Caki2 (cell line): ENCODE measurements around the gene CELSR1. TPM values are rescaled to one million over a fixed set of nuclear protein-coding genes. Genes with fewer than 3 reads are reported as not detected.
"Not testable (repeated sequence)": the region's sequence is repeated elsewhere in the genome, so short reads cannot be mapped to it uniquely, and the experiment has no call there.

Experiments
- DNase-seq: peaks from one replicate; pipeline ENCODE4 v3.0.0-alpha.2; 2015; ENCODE audit warnings: low read depth
- in situ Hi-C: cut with HindIII; loops from 2 replicates; pipeline ENCODE4 v1.10.0; 2016; ENCODE audit warnings: low sequenced_read_pairs, low pct_unique_long_range_greater_than_20kb, mixed read lengths
- total RNA-seq: library from RNA; depleted of rRNA; stranded (reverse); fragments of >200 nt; shearing (Covaris generic); gene quantifications from 2 replicates; pipeline ENCODE4 v1.2.3, GENCODE V29; 2014; ENCODE audit warnings: low replicate concordance; rRNA removed

CELSR1 gene
- total RNA-seq, 1 experiment from 2014 or later, result 98.7 TPM

- in situ Hi-C loops, result no loop called here
Measured at GRCh38 chr22:46327691-46328465, 209.5 kb downstream of the CELSR1 start.

DNA sequence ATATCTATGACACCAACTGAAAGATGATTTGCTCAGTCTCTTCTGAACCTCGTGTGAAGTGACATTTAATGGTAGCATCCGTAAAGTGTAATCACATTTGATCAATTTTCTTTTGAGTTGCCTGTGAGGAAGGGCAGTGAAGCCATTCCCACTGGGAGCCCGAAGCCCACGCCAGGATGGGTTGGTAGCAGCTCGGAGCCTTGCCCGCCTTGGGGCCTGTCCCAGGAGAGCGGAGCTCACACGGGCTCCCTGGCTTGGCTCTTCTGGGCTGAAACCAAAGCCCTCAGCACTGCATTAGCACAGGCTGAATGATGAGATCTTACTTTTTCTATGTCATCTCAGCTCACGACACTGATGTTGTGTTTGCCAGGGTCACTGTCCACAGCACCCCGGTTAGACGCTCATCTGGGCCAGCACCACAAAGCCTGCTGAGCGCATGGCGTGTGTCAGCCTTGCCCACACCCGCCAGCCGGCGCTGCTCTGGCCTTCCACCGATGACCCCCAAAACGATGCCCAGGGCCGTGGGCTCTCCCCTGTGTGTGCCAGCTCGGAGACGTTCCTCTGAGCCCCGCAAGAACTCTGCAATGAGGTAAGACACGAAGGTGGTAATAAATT, 211.2 kb downstream of the CELSR1 start:
- DNase-seq, result no peak
- in situ Hi-C loops, result no loop called here

More at GRCh38 chr22:46327691-46328465, 209.5 kb downstream of the CELSR1 start:
- DNase-seq, result no peak

- no peak for DNase-seq
- in situ Hi-C loops, result no loop called here
Measured at GRCh38 chr22:46323162-46323561, 214.3 kb downstream of the CELSR1 start.

DNA sequence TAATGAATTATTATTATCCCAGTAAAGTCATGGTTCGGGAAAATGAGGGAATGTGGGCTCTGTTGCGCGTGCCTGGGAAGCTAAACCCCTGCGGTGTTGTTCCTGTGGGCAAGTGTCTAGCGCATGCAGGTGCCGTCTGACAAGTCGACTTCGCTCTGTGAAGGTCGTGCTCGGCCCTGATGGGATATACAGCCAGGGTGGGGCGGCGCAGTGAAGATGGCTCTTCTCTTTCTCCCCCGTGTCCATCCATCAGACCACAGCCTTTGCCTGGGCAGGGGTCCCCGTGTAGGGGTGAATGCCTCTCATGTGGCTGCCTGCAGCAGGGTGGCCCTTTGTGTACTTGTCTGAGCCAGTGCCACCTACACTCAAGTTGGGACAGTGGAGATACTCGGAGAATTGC, 214.7 kb downstream of the CELSR1 start:
- in situ Hi-C loops, result no loop called here
- DNase-seq, result no peak

GRCh38 chr22:46320716-46321386, 216.6 kb downstream of the CELSR1 start:
- no peak for DNase-seq
- in situ Hi-C loops, result no loop called here

DNA sequence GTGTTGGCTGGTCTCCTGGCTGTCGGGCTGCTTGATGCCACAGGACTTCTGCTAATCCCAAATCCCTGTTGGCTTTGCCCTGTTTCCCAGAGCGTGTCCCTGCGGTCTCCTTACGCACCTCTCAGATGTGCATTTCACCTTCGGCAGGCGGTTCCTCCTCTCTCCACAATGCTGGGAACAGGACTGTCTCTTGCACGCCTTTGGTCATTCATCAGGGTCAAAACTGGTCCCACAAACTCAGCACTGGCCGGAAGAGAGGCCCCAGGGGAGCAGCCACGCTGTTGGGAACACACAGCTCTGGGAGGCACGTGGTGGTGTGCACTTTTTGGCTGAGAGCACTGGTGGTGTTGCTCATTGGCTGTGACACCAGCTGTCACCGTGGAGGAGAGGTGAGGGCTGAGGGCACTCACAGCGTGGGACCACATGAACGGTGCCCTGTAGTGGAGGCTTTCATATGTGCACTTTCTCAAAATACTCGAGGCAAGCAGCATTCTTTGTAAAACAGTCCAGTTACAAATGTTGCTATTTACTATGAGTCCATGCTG, 217.2 kb downstream of the CELSR1 start:
- in situ Hi-C loops, result no loop called here
- DNase-seq, result no peak

GRCh38 chr22:46319319-46319718, 218.1 kb downstream of the CELSR1 start:
- in situ Hi-C loops, result no loop called here

DNA sequence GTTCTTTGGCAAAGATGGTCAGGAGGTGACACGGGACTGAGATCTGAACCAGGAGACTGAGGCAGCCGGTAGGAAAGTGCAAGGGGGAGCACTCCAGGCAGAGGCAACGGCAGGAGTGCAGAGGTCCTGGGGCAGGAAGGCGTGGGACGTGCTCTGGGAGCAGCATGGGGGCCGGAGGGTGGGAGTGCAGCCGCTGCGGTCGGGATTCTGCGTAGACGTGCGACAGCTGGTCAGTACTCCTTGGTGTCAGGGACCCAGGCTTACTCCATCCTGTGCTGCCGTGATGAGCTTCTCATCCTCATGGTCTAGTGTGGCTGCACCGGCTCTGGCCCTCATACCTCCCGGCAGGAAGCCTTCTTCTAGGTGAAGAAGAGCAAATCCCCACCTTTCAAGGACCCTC, 218.8 kb downstream of the CELSR1 start:
- in situ Hi-C loops, result no loop called here
- DNase-seq, result no peak

More at GRCh38 chr22:46319319-46319718, 218.1 kb downstream of the CELSR1 start:
- no peak for DNase-seq

GRCh38 chr22:46317646-46318045, 219.8 kb downstream of the CELSR1 start:
- DNase-seq, result no peak
- in situ Hi-C loops, result no loop called here

DNA sequence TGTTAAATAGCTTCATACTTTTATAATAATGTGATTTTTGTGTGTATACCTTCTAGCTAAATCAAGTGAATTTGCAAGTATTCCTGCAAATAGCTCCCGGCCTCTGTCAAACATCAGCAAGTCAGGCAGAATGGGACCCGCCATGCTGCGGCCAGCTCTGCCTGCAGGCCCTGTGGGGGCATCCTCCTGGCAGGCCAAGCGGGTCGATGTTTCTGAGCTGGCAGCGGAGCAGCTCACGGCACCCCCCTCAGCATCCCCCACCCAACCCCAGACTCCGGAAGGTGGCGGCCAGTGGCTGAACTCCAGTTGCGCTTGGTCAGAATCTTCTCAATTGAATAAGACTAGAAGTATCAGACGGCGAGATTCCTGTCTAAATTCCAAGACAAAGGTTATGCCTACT, 221.4 kb downstream of the CELSR1 start:
- in situ Hi-C loops, result no loop called here
- DNase-seq, result no peak

DNA sequence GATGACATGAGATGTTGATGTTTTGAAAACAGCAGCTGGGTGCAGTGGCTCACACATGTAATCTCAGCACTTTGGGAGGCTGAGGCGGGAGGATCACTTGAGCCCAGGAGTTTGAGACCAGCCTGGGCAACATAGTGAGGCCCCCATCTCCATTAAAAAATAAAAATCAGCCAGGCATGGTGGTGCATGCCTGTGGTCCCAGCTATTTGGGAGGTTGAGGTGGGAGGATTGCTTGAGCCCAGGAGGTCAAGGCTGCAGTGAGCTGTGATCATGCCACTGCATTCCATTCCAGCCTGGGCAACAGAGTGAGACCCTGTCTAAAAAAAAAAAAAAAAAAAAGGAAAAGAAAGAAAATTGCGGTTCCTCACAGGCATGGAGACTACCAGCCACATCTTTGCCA, 224.6 kb downstream of the CELSR1 start:
- DNase-seq, in situ Hi-C loops: not testable (repeated sequence)

DNA sequence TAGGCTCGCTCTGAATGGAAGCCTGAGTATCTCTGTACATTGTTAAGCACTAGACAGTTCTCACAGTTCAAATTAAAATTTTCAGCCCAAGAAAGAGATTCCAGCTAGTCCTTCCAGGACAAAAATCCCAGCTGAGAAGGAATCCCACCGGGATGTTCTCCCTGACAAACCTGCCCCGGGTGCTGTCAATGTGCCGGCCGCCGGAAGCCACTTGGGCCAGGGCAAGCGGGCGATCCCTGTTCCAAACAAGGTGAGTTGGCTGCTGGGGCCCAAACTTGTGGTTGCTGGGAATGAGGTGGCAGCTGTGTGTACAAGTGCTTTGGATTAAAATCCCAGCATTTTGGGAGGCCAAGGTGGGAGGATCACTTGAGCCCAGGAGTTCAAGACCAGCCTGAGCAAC, 225.4 kb downstream of the CELSR1 start:
- in situ Hi-C loops, result no loop called here
- no peak for DNase-seq

Other genes with a start within 250 kb of the CELSR1 start
- 27.6 and 29.8 TPM in 2 replicates for gene GTSE1, start 240.8 kb downstream of the CELSR1 start, total RNA-seq
- gene TRMU, start 201.9 kb downstream of the CELSR1 start, total RNA-seq, result 63.2 and 65.1 TPM in 2 replicates
- 21.5 and 46.8 TPM in 2 replicates for gene GRAMD4, start 82.8 kb upstream of the CELSR1 start, total RNA-seq
- gene CERK, start 200.6 kb upstream of the CELSR1 start, total RNA-seq, result 34.8 and 37.7 TPM in 2 replicates
- 15.0 and 29.6 TPM in 2 replicates for gene TBC1D22A, start 225.0 kb upstream of the CELSR1 start, total RNA-seq